GM23338 (cell line): ENCODE results near the gene CDYL2. TPM values are rescaled to one million over a fixed set of nuclear protein-coding genes. Genes with fewer than 3 reads are reported as not detected.

Source experiments
- ATAC-seq: fragments of 200-7000 bp; cut with Tn5 transposase; 3 replicates; pipeline ENCODE4 v1.9.1; 2020
- DNase-seq: peaks from one replicate; pipeline ENCODE4 v3.0.0-alpha.2; 2015; ENCODE audit warnings: low spot score
- H2AFZ ChIP-seq: fragments of 200-600 bp; sonication (generic); 2 replicates; pipeline ENCODE4 v1.8.0; 2016; ENCODE audit warnings: antibody characterized with exemption, mild to moderate bottlenecking, moderate library complexity
- H3F3A ChIP-seq: fragments of 200-600 bp; sonication (generic); replicated peaks from 2 replicates; pipeline ENCODE4 v1.8.0; 2017; ENCODE audit warnings: antibody characterized with exemption, mixed run types, low read depth
- H3K27ac ChIP-seq: fragments of 200-600 bp; sonication (generic); 2 replicates; pipeline ENCODE4 v1.6.1; 2016; ENCODE audit warnings: low read depth
- H3K27me3 ChIP-seq: fragments of 200-600 bp; sonication (generic); 2 replicates; pipeline ENCODE4 v1.8.0; 2016; ENCODE audit warnings: mild to moderate bottlenecking, mixed run types, moderate library complexity; ENCODE audit not compliant: insufficient read depth
- H3K36me3 ChIP-seq: fragments of 200-600 bp; sonication (generic); 2 replicates; pipeline ENCODE4 v1.8.0; 2016; ENCODE audit warnings: mild to moderate bottlenecking; ENCODE audit not compliant: insufficient read depth
- H3K4me1 ChIP-seq: fragments of 200-600 bp; sonication (generic); 2 replicates; pipeline ENCODE4 v1.8.0; 2016; ENCODE audit warnings: mild to moderate bottlenecking, moderate library complexity; ENCODE audit not compliant: insufficient read depth
- H3K4me2 ChIP-seq: fragments of 200-600 bp; sonication (generic); 2 replicates; pipeline ENCODE4 v1.7.1; 2017; ENCODE audit warnings: mixed run types
- H3K4me3 ChIP-seq: fragments of 200-600 bp; sonication (generic); 2 replicates; pipeline ENCODE4 v1.6.1; 2016; ENCODE audit warnings: mixed run types
- H3K79me2 ChIP-seq: fragments of 200-600 bp; sonication (generic); replicated peaks from 2 replicates; pipeline ENCODE4 v1.8.0; 2017; ENCODE audit warnings: mild to moderate bottlenecking; ENCODE audit not compliant: insufficient read depth
- H3K9me2 ChIP-seq: fragments of 200-600 bp; sonication (generic); 2 replicates; pipeline ENCODE4 v1.8.0; 2017; ENCODE audit not compliant: insufficient read depth
- H4K20me1 ChIP-seq: fragments of 200-600 bp; sonication (generic); replicated peaks from 2 replicates; pipeline ENCODE4 v1.8.0; 2017; ENCODE audit warnings: mild to moderate bottlenecking; ENCODE audit not compliant: insufficient read depth
- H3K27ac Mint-ChIP-seq: 2 replicates; pipeline ENCODE4 v1.8.0; 2020; ENCODE audit warnings: inconsistent platforms, mild to moderate bottlenecking, moderate library complexity, mixed read lengths
- H3K27me3 Mint-ChIP-seq: 3 replicates; pipeline ENCODE4 v1.8.0; 2022; ENCODE audit warnings: low read depth, mild to moderate bottlenecking, moderate library complexity, mixed read lengths, inconsistent platforms; ENCODE audit not compliant: insufficient read depth, poor library complexity
- H3K36me3 Mint-ChIP-seq: 3 replicates; pipeline ENCODE4 v1.8.0; 2021; ENCODE audit warnings: low read depth, mild to moderate bottlenecking, inconsistent platforms, moderate library complexity, mixed read lengths
- H3K4me1 Mint-ChIP-seq: 3 replicates; pipeline ENCODE4 v1.8.0; 2020; ENCODE audit warnings: mild to moderate bottlenecking, inconsistent platforms, mixed read lengths
- H3K4me3 Mint-ChIP-seq: 3 replicates; pipeline ENCODE4 v1.8.0; 2021; ENCODE audit warnings: moderate library complexity, mild to moderate bottlenecking, inconsistent platforms, mixed read lengths
- H3K9me3 Mint-ChIP-seq: 3 replicates; pipeline ENCODE4 v1.8.0; 2020; ENCODE audit warnings: moderate library complexity, mild to moderate bottlenecking, inconsistent platforms, mixed read lengths
- EZH2 ChIP-seq: fragments of 200-600 bp; sonication (generic); IDR thresholded peaks from one replicate; pipeline ENCODE4 v1.8.0; 2017; ENCODE audit warnings: antibody characterized with exemption, mild to moderate bottlenecking, low read depth; ENCODE audit not compliant: unreplicated experiment
- EZH2phosphoT487 ChIP-seq: fragments of 200-600 bp; sonication (generic); IDR thresholded peaks from one replicate; pipeline ENCODE4 v1.8.1; 2018; ENCODE audit warnings: antibody characterized with exemption; ENCODE audit not compliant: unreplicated experiment
- POLR2AphosphoS5 ChIP-seq: IDR thresholded peaks from 2 replicates; pipeline ENCODE4 v1.6.1; 2016; ENCODE audit warnings: antibody characterized with exemption, low read depth
- ZNF331 ChIP-seq: fragments of 250-450 bp; sonication (Bioruptor Pico); IDR thresholded peaks from 2 replicates; pipeline ENCODE4 v1.5.0; 2020; ENCODE audit warnings: low read depth, mild to moderate bottlenecking, moderate library complexity
- polyA plus RNA-seq: library from polyadenylated mRNA; unstranded; fragments of >200 nt; fragmentation: Nextera tagmentation; extraction: Ambion mirVana; gene quantifications from 2 replicates; pipeline ENCODE4 v1.2.1, GENCODE V29; 2016
- total RNA-seq: library from RNA; depleted of rRNA; stranded (reverse); fragments of >200 nt; shearing (Covaris generic); gene quantifications from 2 replicates; pipeline ENCODE4 v1.2.3, GENCODE V29; 2014
- TF ChIP-seq, protein P1 (sequence below): fragments of 250-450 bp; sonication (Bioruptor Pico); IDR thresholded peaks from 2 replicates; pipeline ENCODE4 v1.5.0; 2020; ENCODE audit warnings: mild to moderate bottlenecking, moderate library complexity
- TF ChIP-seq, protein P2 (sequence below): IDR thresholded peaks from one replicate; pipeline ENCODE4 v1.6.1; 2018; ENCODE audit warnings: antibody characterized with exemption; ENCODE audit not compliant: unreplicated experiment
- TF ChIP-seq, protein P3 (sequence below): IDR thresholded peaks from 2 replicates; pipeline ENCODE4 v1.6.1; 2016; ENCODE audit warnings: antibody characterized with exemption

CDYL2 gene
- total and polyA plus RNA-seq, 2 experiments from 2014 or later = 0.82 to 4.3 TPM

DNA sequence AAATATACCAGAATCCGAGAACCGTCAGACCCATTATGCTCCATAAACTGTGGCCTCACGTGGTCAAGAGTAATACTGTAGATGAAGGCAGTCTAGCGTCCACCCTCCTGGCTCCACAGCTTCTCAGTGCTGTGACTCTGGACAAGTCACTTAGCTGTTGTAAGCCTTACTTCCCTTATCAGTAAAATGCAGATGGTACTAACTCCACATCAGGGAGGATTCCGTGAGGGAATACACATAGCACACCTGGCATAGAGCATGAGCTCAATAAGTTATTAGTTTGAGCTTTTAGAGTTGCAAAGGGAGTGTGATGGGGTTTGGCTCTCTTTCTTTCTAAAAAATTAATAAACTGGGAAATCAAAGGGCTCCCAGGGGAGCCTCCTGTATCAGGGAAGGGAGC, 49.9 kb downstream of the CDYL2 start:
- Histone ChIP-seq H3K4me2 (no peak overlapping the region), H3K9me2 (no peaks in the 10 kb centered on the region), H4K20me1 (no peaks in the 10 kb centered on the region), H3F3A (no peaks in the 10 kb centered on the region), H3K27me3 (no peaks in the 10 kb centered on the region), H3K4me1 (peaks cover 8% of the 10 kb centered on the region; the same call in 1 of the 2 replicates), H3K79me2 (no peaks in the 10 kb centered on the region), H3K27ac (no peak overlapping the region), H2AFZ (no peak overlapping the region), H3K4me3 (no peak overlapping the region), H3K36me3 (no peaks in the 10 kb centered on the region)
- no peaks in the 10 kb centered on the region for H3K27me3 Mint-ChIP-seq
- H3K4me1 Mint-ChIP-seq = peaks cover 4% of the 10 kb centered on the region
- ATAC-seq (no peak), DNase-seq (no peak)
- H3K9me3 Mint-ChIP-seq = no peaks in the 10 kb centered on the region
- no peaks in the 10 kb centered on the region for H3K36me3 Mint-ChIP-seq
- no peak overlapping the region for H3K4me3 Mint-ChIP-seq
- TF ChIP-seq EZH2phosphoT487 (no peak), POLR2AphosphoS5 (no peak), EZH2 (no peak), ZNF331 (CRISPR knock-in tag) (no peak)
- TF ChIP-seq, protein P1, sequence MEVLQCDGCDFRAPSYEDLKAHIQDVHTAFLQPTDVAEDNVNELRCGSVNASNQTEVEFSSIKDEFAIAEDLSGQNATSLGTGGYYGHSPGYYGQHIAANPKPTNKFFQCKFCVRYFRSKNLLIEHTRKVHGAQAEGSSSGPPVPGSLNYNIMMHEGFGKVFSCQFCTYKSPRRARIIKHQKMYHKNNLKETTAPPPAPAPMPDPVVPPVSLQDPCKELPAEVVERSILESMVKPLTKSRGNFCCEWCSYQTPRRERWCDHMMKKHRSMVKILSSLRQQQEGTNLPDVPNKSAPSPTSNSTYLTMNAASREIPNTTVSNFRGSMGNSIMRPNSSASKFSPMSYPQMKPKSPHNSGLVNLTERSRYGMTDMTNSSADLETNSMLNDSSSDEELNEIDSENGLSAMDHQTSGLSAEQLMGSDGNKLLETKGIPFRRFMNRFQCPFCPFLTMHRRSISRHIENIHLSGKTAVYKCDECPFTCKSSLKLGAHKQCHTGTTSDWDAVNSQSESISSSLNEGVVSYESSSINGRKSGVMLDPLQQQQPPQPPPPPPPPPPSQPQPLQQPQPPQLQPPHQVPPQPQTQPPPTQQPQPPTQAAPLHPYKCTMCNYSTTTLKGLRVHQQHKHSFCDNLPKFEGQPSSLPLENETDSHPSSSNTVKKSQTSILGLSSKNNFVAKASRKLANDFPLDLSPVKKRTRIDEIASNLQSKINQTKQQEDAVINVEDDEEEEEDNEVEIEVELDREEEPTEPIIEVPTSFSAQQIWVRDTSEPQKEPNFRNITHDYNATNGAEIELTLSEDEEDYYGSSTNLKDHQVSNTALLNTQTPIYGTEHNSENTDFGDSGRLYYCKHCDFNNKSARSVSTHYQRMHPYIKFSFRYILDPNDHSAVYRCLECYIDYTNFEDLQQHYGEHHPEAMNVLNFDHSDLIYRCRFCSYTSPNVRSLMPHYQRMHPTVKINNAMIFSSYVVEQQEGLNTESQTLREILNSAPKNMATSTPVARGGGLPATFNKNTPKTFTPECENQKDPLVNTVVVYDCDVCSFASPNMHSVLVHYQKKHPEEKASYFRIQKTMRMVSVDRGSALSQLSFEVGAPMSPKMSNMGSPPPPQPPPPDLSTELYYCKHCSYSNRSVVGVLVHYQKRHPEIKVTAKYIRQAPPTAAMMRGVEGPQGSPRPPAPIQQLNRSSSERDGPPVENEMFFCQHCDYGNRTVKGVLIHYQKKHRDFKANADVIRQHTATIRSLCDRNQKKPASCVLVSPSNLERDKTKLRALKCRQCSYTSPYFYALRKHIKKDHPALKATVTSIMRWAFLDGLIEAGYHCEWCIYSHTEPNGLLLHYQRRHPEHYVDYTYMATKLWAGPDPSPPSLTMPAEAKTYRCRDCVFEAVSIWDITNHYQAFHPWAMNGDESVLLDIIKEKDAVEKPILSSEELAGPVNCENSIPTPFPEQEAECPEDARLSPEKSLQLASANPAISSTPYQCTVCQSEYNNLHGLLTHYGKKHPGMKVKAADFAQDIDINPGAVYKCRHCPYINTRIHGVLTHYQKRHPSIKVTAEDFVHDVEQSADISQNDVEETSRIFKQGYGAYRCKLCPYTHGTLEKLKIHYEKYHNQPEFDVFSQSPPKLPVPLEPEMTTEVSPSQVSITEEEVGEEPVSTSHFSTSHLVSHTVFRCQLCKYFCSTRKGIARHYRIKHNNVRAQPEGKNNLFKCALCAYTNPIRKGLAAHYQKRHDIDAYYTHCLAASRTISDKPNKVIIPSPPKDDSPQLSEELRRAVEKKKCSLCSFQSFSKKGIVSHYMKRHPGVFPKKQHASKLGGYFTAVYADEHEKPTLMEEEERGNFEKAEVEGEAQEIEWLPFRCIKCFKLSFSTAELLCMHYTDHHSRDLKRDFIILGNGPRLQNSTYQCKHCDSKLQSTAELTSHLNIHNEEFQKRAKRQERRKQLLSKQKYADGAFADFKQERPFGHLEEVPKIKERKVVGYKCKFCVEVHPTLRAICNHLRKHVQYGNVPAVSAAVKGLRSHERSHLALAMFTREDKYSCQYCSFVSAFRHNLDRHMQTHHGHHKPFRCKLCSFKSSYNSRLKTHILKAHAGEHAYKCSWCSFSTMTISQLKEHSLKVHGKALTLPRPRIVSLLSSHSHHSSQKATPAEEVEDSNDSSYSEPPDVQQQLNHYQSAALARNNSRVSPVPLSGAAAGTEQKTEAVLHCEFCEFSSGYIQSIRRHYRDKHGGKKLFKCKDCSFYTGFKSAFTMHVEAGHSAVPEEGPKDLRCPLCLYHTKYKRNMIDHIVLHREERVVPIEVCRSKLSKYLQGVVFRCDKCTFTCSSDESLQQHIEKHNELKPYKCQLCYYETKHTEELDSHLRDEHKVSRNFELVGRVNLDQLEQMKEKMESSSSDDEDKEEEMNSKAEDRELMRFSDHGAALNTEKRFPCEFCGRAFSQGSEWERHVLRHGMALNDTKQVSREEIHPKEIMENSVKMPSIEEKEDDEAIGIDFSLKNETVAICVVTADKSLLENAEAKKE = no peak
- TF ChIP-seq, protein P2, sequence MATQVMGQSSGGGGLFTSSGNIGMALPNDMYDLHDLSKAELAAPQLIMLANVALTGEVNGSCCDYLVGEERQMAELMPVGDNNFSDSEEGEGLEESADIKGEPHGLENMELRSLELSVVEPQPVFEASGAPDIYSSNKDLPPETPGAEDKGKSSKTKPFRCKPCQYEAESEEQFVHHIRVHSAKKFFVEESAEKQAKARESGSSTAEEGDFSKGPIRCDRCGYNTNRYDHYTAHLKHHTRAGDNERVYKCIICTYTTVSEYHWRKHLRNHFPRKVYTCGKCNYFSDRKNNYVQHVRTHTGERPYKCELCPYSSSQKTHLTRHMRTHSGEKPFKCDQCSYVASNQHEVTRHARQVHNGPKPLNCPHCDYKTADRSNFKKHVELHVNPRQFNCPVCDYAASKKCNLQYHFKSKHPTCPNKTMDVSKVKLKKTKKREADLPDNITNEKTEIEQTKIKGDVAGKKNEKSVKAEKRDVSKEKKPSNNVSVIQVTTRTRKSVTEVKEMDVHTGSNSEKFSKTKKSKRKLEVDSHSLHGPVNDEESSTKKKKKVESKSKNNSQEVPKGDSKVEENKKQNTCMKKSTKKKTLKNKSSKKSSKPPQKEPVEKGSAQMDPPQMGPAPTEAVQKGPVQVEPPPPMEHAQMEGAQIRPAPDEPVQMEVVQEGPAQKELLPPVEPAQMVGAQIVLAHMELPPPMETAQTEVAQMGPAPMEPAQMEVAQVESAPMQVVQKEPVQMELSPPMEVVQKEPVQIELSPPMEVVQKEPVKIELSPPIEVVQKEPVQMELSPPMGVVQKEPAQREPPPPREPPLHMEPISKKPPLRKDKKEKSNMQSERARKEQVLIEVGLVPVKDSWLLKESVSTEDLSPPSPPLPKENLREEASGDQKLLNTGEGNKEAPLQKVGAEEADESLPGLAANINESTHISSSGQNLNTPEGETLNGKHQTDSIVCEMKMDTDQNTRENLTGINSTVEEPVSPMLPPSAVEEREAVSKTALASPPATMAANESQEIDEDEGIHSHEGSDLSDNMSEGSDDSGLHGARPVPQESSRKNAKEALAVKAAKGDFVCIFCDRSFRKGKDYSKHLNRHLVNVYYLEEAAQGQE = no peak
- TF ChIP-seq, protein P3, sequence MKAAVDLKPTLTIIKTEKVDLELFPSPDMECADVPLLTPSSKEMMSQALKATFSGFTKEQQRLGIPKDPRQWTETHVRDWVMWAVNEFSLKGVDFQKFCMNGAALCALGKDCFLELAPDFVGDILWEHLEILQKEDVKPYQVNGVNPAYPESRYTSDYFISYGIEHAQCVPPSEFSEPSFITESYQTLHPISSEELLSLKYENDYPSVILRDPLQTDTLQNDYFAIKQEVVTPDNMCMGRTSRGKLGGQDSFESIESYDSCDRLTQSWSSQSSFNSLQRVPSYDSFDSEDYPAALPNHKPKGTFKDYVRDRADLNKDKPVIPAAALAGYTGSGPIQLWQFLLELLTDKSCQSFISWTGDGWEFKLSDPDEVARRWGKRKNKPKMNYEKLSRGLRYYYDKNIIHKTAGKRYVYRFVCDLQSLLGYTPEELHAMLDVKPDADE = no peak
- no peak overlapping the region for H3K27ac Mint-ChIP-seq
